Jurkat, Clone E6-1 (cell line): ENCODE results near the gene ATRN.
A peak's percentile ranks its signal among the peaks of the same experiment; 100 is the strongest.

Source experiments
- DNase-seq: peaks from one replicate; pipeline ENCODE4 v3.0.0-alpha.2; 2011; ENCODE audit warnings: low read depth, low spot score
- H3K4me3 ChIP-seq: 2 replicates; pipeline ENCODE4 v1.5.1; 2011; ENCODE audit warnings: mild to moderate bottlenecking, low read length, control low read depth, moderate library complexity

The ATRN gene

GRCh38 chr20:3646067-3646440 lies 175.2 kb downstream of the ATRN start:
- no peak for DNase-seq
- no peak overlapping the region for H3K4me3 ChIP-seq

- peak; percentile 73 for DNase-seq
- no peak overlapping the region for H3K4me3 ChIP-seq
Measured at GRCh38 chr20:3646651-3647050, 175.8 kb downstream of the ATRN start.

- DNase-seq, result no peak
- H3K4me3 ChIP-seq, result no peak overlapping the region
Measured at GRCh38 chr20:3647473-3647872, 176.7 kb downstream of the ATRN start.

GRCh38 chr20:3648951-3649350 lies 178.1 kb downstream of the ATRN start:
- H3K4me3 ChIP-seq, result no peak overlapping the region
- no peak for DNase-seq

GRCh38 chr20:3651204-3651962 lies 180.6 kb downstream of the ATRN start:
- DNase-seq, result peak; percentile 46
- H3K4me3 ChIP-seq, result no peak overlapping the region; the same call in 1 of the 2 replicates

- H3K4me3 ChIP-seq, result no peak overlapping the region; the same call in 1 of the 2 replicates
- peak; percentile 92 for DNase-seq
Measured at GRCh38 chr20:3652221-3652620, 181.4 kb downstream of the ATRN start.

- no peak overlapping the region for H3K4me3 ChIP-seq
- DNase-seq, result no peak
Measured at GRCh38 chr20:3652676-3653596, 182.1 kb downstream of the ATRN start.

GRCh38 chr20:3653921-3654320 lies 183.1 kb downstream of the ATRN start:
- DNase-seq, result no peak
- no peak overlapping the region for H3K4me3 ChIP-seq

GRCh38 chr20:3654326-3655130 lies 183.7 kb downstream of the ATRN start:
- H3K4me3 ChIP-seq, result no peak overlapping the region
- DNase-seq, result no peak

GRCh38 chr20:3655131-3655405 lies 184.2 kb downstream of the ATRN start:
- H3K4me3 ChIP-seq, result no peak overlapping the region
- no peak for DNase-seq

- H3K4me3 ChIP-seq, result no peak overlapping the region
- DNase-seq, result no peak
Measured at GRCh38 chr20:3658019-3658715, 187.3 kb downstream of the ATRN start.

- no peak for DNase-seq
- no peak overlapping the region for H3K4me3 ChIP-seq
Measured at GRCh38 chr20:3658716-3659491, 188.1 kb downstream of the ATRN start.

GRCh38 chr20:3659492-3660261 lies 188.9 kb downstream of the ATRN start:
- H3K4me3 ChIP-seq, result no peak overlapping the region
- no peak for DNase-seq

GRCh38 chr20:3660262-3661059 lies 189.6 kb downstream of the ATRN start:
- no peak for DNase-seq
- no peak overlapping the region for H3K4me3 ChIP-seq

GRCh38 chr20:3661060-3661813 lies 190.4 kb downstream of the ATRN start:
- H3K4me3 ChIP-seq, result no peak overlapping the region
- no peak for DNase-seq
